HEK293 (cell line): ENCODE data around the gene MRPS9.

Source experiments
- CTCF ChIA-PET: fragments of 350-600 bp; formaldehyde crosslinking; extraction: SDS; loops from one replicate; lab custom pipeline; 2021; ENCODE audit warnings: antibody characterized with exemption; lab: Yijun Ruan, JAX
- POLR2A ChIA-PET: fragments of 300-600 bp; formaldehyde crosslinking; extraction: SDS; loops from one replicate; lab custom pipeline; 2020; ENCODE audit warnings: antibody characterized with exemption, inconsistent platforms; lab: Yijun Ruan, JAX
- H3K27ac ChIP-seq: fragments of 200-500 bp; sonication (Bioruptor generic); 2 replicates; pipeline ENCODE4 v1.5.1; 2014; ENCODE audit warnings: low read depth, low read length, control low read depth, inconsistent platforms; ENCODE audit errors: extremely low read depth
- H3K36me3 ChIP-seq, 2 experiments: fragments of 200-500 bp in 1 of 2; sonication (Bioruptor generic) in 1 of 2; 1 replicate in 1 of 2; 2 replicates in 1 of 2; pipeline ENCODE4 v1.5.1; 2014 to 2017; ENCODE audit warnings: inconsistent platforms in 2 of 2, low read length in 2 of 2; ENCODE audit not compliant: control insufficient read depth in 2 of 2, insufficient read depth in 1 of 2
- H3K4me1 ChIP-seq: fragments of 200-500 bp; sonication (Bioruptor generic); 2 replicates; pipeline ENCODE4 v1.5.1; 2014; ENCODE audit warnings: mild to moderate bottlenecking, low read length, inconsistent platforms; ENCODE audit not compliant: control insufficient read depth, insufficient read depth
- H3K4me3 ChIP-seq: 2 replicates; pipeline ENCODE4 v1.5.1; 2011; ENCODE audit warnings: low read depth, mild to moderate bottlenecking, control low read depth, low read length, moderate library complexity
- H3K9me3 ChIP-seq: fragments of 200-500 bp; sonication (Bioruptor generic); 2 replicates; pipeline ENCODE4 v1.5.1; 2014; ENCODE audit warnings: low read depth, low read length, inconsistent platforms; ENCODE audit not compliant: control insufficient read depth, insufficient read depth
- ATF2 ChIP-seq: fragments of 450-650 bp; formaldehyde crosslinking; IDR thresholded peaks from 2 replicates; pipeline ENCODE4 v1.5.1; 2016; ENCODE audit warnings: missing biosample characterization, missing genetic modification characterization, low read depth
- BCL6B ChIP-seq: fragments of 450-650 bp; formaldehyde crosslinking; IDR thresholded peaks from 2 replicates; pipeline ENCODE4 v1.5.1; 2017; ENCODE audit warnings: missing biosample characterization, missing genetic modification characterization
- GLI4 ChIP-seq: fragments of 450-650 bp; formaldehyde crosslinking; IDR thresholded peaks from 2 replicates; pipeline ENCODE4 v1.5.1; 2016; ENCODE audit warnings: missing biosample characterization, missing genetic modification characterization
- GLIS2 ChIP-seq: fragments of 450-650 bp; formaldehyde crosslinking; IDR thresholded peaks from 2 replicates; pipeline ENCODE4 v1.5.1; 2016; ENCODE audit warnings: missing biosample characterization, missing genetic modification characterization
- HOXD13 ChIP-seq: sonication (generic); formaldehyde crosslinking; IDR thresholded peaks from 2 replicates; pipeline ENCODE4 v1.8.0; 2022; ENCODE audit warnings: missing genetic modification reagents, borderline replicate concordance
- INSM2 ChIP-seq: fragments of 450-650 bp; formaldehyde crosslinking; IDR thresholded peaks from 2 replicates; pipeline ENCODE4 v1.5.1; 2016; ENCODE audit warnings: missing biosample characterization, missing genetic modification characterization
- KLF8 ChIP-seq: fragments of 450-650 bp; formaldehyde crosslinking; IDR thresholded peaks from 2 replicates; pipeline ENCODE4 v1.5.1; 2016; ENCODE audit warnings: missing biosample characterization, missing genetic modification characterization
- OSR2 ChIP-seq: fragments of 450-650 bp; formaldehyde crosslinking; IDR thresholded peaks from 2 replicates; pipeline ENCODE4 v1.5.1; 2016; ENCODE audit warnings: missing biosample characterization, missing genetic modification characterization
- PRDM6 ChIP-seq: fragments of 450-650 bp; formaldehyde crosslinking; IDR thresholded peaks from 2 replicates; pipeline ENCODE4 v1.5.1; 2017; ENCODE audit warnings: missing biosample characterization, missing genetic modification characterization
- WT1 ChIP-seq: fragments of 450-650 bp; formaldehyde crosslinking; IDR thresholded peaks from 2 replicates; pipeline ENCODE4 v1.5.1; 2016; ENCODE audit warnings: missing biosample characterization, missing genetic modification characterization
- ZBTB48 ChIP-seq: fragments of 450-650 bp; formaldehyde crosslinking; IDR thresholded peaks from 2 replicates; pipeline ENCODE4 v1.5.1; 2016; ENCODE audit warnings: missing biosample characterization, missing genetic modification characterization
- ZFP41 ChIP-seq: fragments of 450-650 bp; formaldehyde crosslinking; IDR thresholded peaks from 2 replicates; pipeline ENCODE4 v1.5.1; 2016; ENCODE audit warnings: missing biosample characterization, missing genetic modification characterization, borderline replicate concordance
- ZNF146 ChIP-seq: fragments of 450-650 bp; formaldehyde crosslinking; IDR thresholded peaks from 2 replicates; pipeline ENCODE4 v1.5.1; 2016; ENCODE audit warnings: missing biosample characterization, missing genetic modification characterization
- ZNF148 ChIP-seq: fragments of 450-650 bp; formaldehyde crosslinking; IDR thresholded peaks from 2 replicates; pipeline ENCODE4 v1.5.0; 2017; ENCODE audit warnings: missing biosample characterization, missing genetic modification characterization, borderline replicate concordance
- ZNF280C ChIP-seq: fragments of 450-650 bp; formaldehyde crosslinking; IDR thresholded peaks from 2 replicates; pipeline ENCODE4 v1.5.1; 2016; ENCODE audit warnings: missing biosample characterization, missing genetic modification characterization
- ZNF292 ChIP-seq: fragments of 450-650 bp; formaldehyde crosslinking; IDR thresholded peaks from 2 replicates; pipeline ENCODE4 v1.5.1; 2016; ENCODE audit warnings: low read depth, missing biosample characterization, missing genetic modification characterization, borderline replicate concordance
- ZNF394 ChIP-seq: fragments of 450-650 bp; formaldehyde crosslinking; IDR thresholded peaks from 2 replicates; pipeline ENCODE4 v1.5.1; 2016; ENCODE audit warnings: missing biosample characterization, missing genetic modification characterization, mild to moderate bottlenecking, moderate library complexity, borderline replicate concordance
- ZNF404 ChIP-seq: fragments of 450-650 bp; formaldehyde crosslinking; IDR thresholded peaks from 2 replicates; pipeline ENCODE4 v1.5.1; 2017; ENCODE audit warnings: missing biosample characterization, missing genetic modification characterization
- ZNF423 ChIP-seq: fragments of 450-650 bp; formaldehyde crosslinking; IDR thresholded peaks from 2 replicates; pipeline ENCODE4 v1.5.1; 2016; ENCODE audit warnings: missing biosample characterization, missing genetic modification characterization
- ZNF585B ChIP-seq: fragments of 450-650 bp; formaldehyde crosslinking; IDR thresholded peaks from 2 replicates; pipeline ENCODE4 v1.5.1; 2016; ENCODE audit warnings: missing biosample characterization, missing genetic modification characterization
- ZNF596 ChIP-seq: fragments of 450-650 bp; IDR thresholded peaks from 2 replicates; pipeline ENCODE4 v1.5.0; 2018; ENCODE audit warnings: missing biosample characterization, mild to moderate bottlenecking, missing genetic modification characterization, moderate library complexity
- ZNF626 ChIP-seq: fragments of 450-650 bp; sonication (Bioruptor Pico); formaldehyde crosslinking; IDR thresholded peaks from 2 replicates; pipeline ENCODE4 v1.5.1; 2018; ENCODE audit warnings: missing biosample characterization, missing genetic modification characterization, inconsistent platforms
- ZNF701 ChIP-seq: fragments of 450-650 bp; formaldehyde crosslinking; IDR thresholded peaks from 2 replicates; pipeline ENCODE4 v1.5.1; 2016; ENCODE audit warnings: missing biosample characterization, missing genetic modification characterization

Gene MRPS9

GRCh38 chr2:105100046-105100840 lies 62.4 kb downstream of the MRPS9 start:
- H3K4me3 ChIP-seq: no peak overlapping the region
- ChIA-PET CTCF (interaction anchor here (0.6 to 1.9 kb wide), 5 partner anchors 10 to 136 kb away, joined by 3 to 8 read pairs (median 3); no protein-coding TSS in a partner anchor), POLR2A (no interaction called here)
- no peaks in the 10 kb centered on the region for H3K4me1 ChIP-seq
- TF ChIP-seq ZNF280C: no peak
- no peak for TF ChIP-seq ZNF585B (tag by site-specific recombination)
- no peak for TF ChIP-seq ZNF292 (tag by site-specific recombination)
- no peak for TF ChIP-seq GLIS2 (tag by site-specific recombination)
- TF ChIP-seq HOXD13 (CRISPR knock-in tag): no peak
- no peak for TF ChIP-seq ZNF701 (tag by site-specific recombination)
- no peak for TF ChIP-seq ZNF596 (tag by site-specific recombination)
- no peak for TF ChIP-seq ZNF394 (tag by site-specific recombination)
- TF ChIP-seq ZNF404 (tag by site-specific recombination): no peak
- TF ChIP-seq KLF8 (tag by site-specific recombination): no peak
- TF ChIP-seq BCL6B: no peak
- TF ChIP-seq ZBTB48: no peak
- no peak overlapping the region for H3K27ac ChIP-seq
- H3K36me3 ChIP-seq: peaks cover 5 to 39% of the 10 kb centered on the region in 2 experiments
- no peaks in the 10 kb centered on the region for H3K9me3 ChIP-seq

GRCh38 chr2:105102001-105102400 lies 64.1 kb downstream of the MRPS9 start:
- TF ChIP-seq ZNF148 (no peak), INSM2 (tag by site-specific recombination) (no peak), ZNF596 (tag by site-specific recombination) (no peak), ZNF423 (tag by site-specific recombination) (no peak), ZNF146 (tag by site-specific recombination) (no peak), ZNF626 (tag by site-specific recombination) (no peak), ZFP41 (tag by site-specific recombination) (no peak), WT1 (tag by site-specific recombination) (no peak), OSR2 (tag by site-specific recombination) (no peak), ATF2 (no peak), GLI4 (tag by site-specific recombination) (no peak), PRDM6 (no peak)
- TF ChIP-seq, all 188 proteins: peak for 0
- CTCF ChIA-PET: interaction anchor here (0.7 kb wide), 1 partner anchor 1667 kb away, joined by 4 read pairs; no protein-coding TSS in a partner anchor
- Histone ChIP-seq H3K4me3 (no peak overlapping the region), H3K27ac (no peak overlapping the region), H3K9me3 (no peaks in the 10 kb centered on the region), H3K36me3 (peaks cover 5 to 34% of the 10 kb centered on the region in 2 experiments), H3K4me1 (no peaks in the 10 kb centered on the region)
- POLR2A ChIA-PET: interaction anchor here (3.1 kb wide), 1 partner anchor 64 kb away, joined by 21 read pairs; the partner anchor contains the start of gene MRPS9
